SK-N-MC (cell line): ENCODE measurements around the gene TEKT2.

Experiments used
- EZH2 ChIP-seq: fragments of 200-600 bp; sonication (generic); IDR thresholded peaks from one replicate; pipeline ENCODE4 v1.6.1; 2017; ENCODE audit warnings: antibody characterized with exemption
- POLR2AphosphoS5 ChIP-seq: IDR thresholded peaks from 2 replicates; pipeline ENCODE4 v1.6.1; 2012; ENCODE audit warnings: mild to moderate bottlenecking, low read depth, low read length, borderline replicate concordance

DNA sequence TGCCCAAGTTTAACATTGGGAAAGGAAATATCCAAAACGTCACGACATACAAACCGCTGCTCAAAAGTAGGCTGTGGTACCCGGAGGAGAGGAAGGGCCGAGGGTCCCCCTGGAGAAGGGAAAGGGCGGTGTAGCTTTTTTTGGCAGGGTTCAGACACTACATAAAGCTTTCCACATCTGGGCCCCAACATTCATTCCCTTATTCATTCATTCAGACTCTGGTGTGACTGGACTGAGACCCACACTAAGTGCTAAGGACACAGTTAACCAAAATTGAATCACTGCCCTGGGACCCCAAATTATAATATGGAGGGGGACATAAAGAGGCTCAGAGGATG, 51.4 kb downstream of the TEKT2 start:
- TF ChIP-seq EZH2 (no peak), POLR2AphosphoS5 (no peak)
